Measurements from ENCODE around the gene ZNF770. TPM values are rescaled to one million over a fixed set of nuclear protein-coding genes. Genes with fewer than 3 reads are reported as not detected.
A peak's percentile ranks its signal among the peaks of the same experiment; 100 is the strongest.

ZNF770 gene
- polyA plus RNA-seq, 3 donors: 8.3 to 51.7 (median 28.1) TPM

DNA sequence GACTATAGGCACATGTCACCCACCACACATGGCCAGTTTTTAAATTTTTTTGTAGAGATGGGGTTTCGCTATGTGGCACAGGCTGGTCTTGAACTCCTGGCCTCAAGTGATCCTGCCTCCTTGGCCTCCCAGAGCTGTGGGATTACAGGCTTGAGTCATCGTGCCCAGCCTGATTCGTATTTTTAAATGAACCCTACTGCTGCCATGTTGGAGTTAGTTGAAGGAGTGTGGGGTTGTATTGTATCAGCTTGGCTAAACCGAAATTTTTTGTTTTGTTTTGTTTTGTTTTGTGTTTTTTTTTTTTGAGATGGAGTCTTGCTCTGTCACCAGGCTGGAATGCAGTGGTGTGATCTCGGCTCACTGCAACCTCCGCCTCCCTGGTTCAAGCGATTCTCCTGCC, 11.8 kb upstream of the ZNF770 start:
- H3K9ac ChIP-seq (ENCODE audit: insufficient read depth, low read length, poor library complexity, severe bottlenecking): no peak overlapping the region
- no peaks in the 10 kb centered on the region for H3K27me3 ChIP-seq (ENCODE audit: control insufficient read depth in 2 of 2, insufficient read depth in 2 of 2, low read length in 2 of 2)
- TF ChIP-seq, protein P1, sequence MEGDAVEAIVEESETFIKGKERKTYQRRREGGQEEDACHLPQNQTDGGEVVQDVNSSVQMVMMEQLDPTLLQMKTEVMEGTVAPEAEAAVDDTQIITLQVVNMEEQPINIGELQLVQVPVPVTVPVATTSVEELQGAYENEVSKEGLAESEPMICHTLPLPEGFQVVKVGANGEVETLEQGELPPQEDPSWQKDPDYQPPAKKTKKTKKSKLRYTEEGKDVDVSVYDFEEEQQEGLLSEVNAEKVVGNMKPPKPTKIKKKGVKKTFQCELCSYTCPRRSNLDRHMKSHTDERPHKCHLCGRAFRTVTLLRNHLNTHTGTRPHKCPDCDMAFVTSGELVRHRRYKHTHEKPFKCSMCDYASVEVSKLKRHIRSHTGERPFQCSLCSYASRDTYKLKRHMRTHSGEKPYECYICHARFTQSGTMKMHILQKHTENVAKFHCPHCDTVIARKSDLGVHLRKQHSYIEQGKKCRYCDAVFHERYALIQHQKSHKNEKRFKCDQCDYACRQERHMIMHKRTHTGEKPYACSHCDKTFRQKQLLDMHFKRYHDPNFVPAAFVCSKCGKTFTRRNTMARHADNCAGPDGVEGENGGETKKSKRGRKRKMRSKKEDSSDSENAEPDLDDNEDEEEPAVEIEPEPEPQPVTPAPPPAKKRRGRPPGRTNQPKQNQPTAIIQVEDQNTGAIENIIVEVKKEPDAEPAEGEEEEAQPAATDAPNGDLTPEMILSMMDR (IDR thresholded peaks at IDR 0.05): no peak
- no peak overlapping the region for H3K4me3 Mint-ChIP-seq
- 89% methylated on average over 3 of the region's 7 CpGs for WGBS (ENCODE audit: insufficient coverage)
- H3K36me3 ChIP-seq (replicated peaks in 1 of 2; ENCODE audit: control insufficient read depth in 1 of 2, insufficient read depth in 2 of 2, low read length in 2 of 2): no peaks in the 10 kb centered on the region
- no peak overlapping the region for H3K27ac Mint-ChIP-seq
- no peaks in the 10 kb centered on the region for H3K9me3 ChIP-seq (replicated peaks in 1 of 2; ENCODE audit: control insufficient read depth in 1 of 2, insufficient read depth in 1 of 2, low read length in 2 of 2)
- H3K27ac ChIP-seq (ENCODE audit: low read depth in 1 of 2, low read length in 2 of 2): no peak overlapping the region
- no peak for DNase-seq
- no peak overlapping the region for H3K4me2 ChIP-seq (replicated peaks; ENCODE audit: extremely low read depth, low read length, poor library complexity, severe bottlenecking)
- H3K27me3 Mint-ChIP-seq (ENCODE audit: low read depth in 3 of 3): peaks cover 0 to 4% (median 2%) of the 10 kb centered on the region in 3 donors
- no peaks in the 10 kb centered on the region for H4K20me1 ChIP-seq (ENCODE audit: insufficient read depth, low read length)
- peaks cover 0 to 5% (median 0%) of the 10 kb centered on the region in 7 donors for H3K9me3 Mint-ChIP-seq
- no peaks in the 10 kb centered on the region for H3K79me2 ChIP-seq (ENCODE audit: insufficient read depth, low read length)
- H3K4me1 ChIP-seq (ENCODE audit: control insufficient read depth in 1 of 2, insufficient read depth in 2 of 2, low read length in 2 of 2): peaks cover 6 to 7% of the 10 kb centered on the region in 2 donors
- intact Hi-C loops (cut with micrococcal nuclease): no loop called here
- H3K4me3 ChIP-seq (replicated peaks in 1 of 3; ENCODE audit: low read depth in 2 of 3, low read length in 3 of 3): no peak overlapping the region
- H2AFZ ChIP-seq (ENCODE audit: insufficient read depth, low read depth, low read length, poor library complexity, severe bottlenecking): no peak overlapping the region
- peaks cover 11% of the 10 kb centered on the region for H3K4me1 Mint-ChIP-seq
- H3K36me3 Mint-ChIP-seq: no peaks in the 10 kb centered on the region

- peaks cover 0 to 8% of the 10 kb centered on the region in 2 donors for H3K4me1 ChIP-seq (ENCODE audit: control insufficient read depth in 1 of 2, insufficient read depth in 2 of 2, low read length in 2 of 2)
- H3K36me3 ChIP-seq (replicated peaks in 1 of 2; ENCODE audit: control insufficient read depth in 1 of 2, insufficient read depth in 2 of 2, low read length in 2 of 2): no peaks in the 10 kb centered on the region
- no peak overlapping the region for H3K4me2 ChIP-seq (replicated peaks; ENCODE audit: extremely low read depth, low read length, poor library complexity, severe bottlenecking)
- intact Hi-C loops (cut with micrococcal nuclease): no loop called here
- TF ChIP-seq, protein P1 (IDR thresholded peaks at IDR 0.05): no peak
- Mint-ChIP-seq H3K27ac (peak overlapping the region in 1 of 7 donors; percentile 27), H3K4me3 (no peak overlapping the region), H3K36me3 (no peaks in the 10 kb centered on the region), H3K9me3 (peaks cover 0 to 3% (median 0%) of the 10 kb centered on the region in 7 donors), H3K4me1 (peaks cover 10% of the 10 kb centered on the region), H3K27me3 (ENCODE audit: low read depth in 3 of 3) (peaks cover 2 to 8% (median 5%) of the 10 kb centered on the region in 3 donors)
- H3K27ac ChIP-seq (ENCODE audit: low read depth in 1 of 2, low read length in 2 of 2): no peak overlapping the region
- H3K27me3 ChIP-seq (ENCODE audit: control insufficient read depth in 2 of 2, insufficient read depth in 2 of 2, low read length in 2 of 2): no peaks in the 10 kb centered on the region
- no peak overlapping the region for H3K9ac ChIP-seq (ENCODE audit: insufficient read depth, low read length, poor library complexity, severe bottlenecking)
- H4K20me1 ChIP-seq (ENCODE audit: insufficient read depth, low read length): no peaks in the 10 kb centered on the region
- H3K4me3 ChIP-seq (replicated peaks in 1 of 3; ENCODE audit: low read depth in 2 of 3, low read length in 3 of 3): no peak overlapping the region
- no peak for DNase-seq
- WGBS (ENCODE audit: insufficient coverage): no CpG with 5 or more reads among the region's 1 CpG
- no peaks in the 10 kb centered on the region for H3K9me3 ChIP-seq (replicated peaks in 1 of 2; ENCODE audit: control insufficient read depth in 1 of 2, insufficient read depth in 1 of 2, low read length in 2 of 2)
- no peaks in the 10 kb centered on the region for H3K79me2 ChIP-seq (ENCODE audit: insufficient read depth, low read length)
- H2AFZ ChIP-seq (ENCODE audit: insufficient read depth, low read depth, low read length, poor library complexity, severe bottlenecking): no peak overlapping the region
Measured at GRCh38 chr15:34994925-34995324, 6.8 kb upstream of the ZNF770 start.
